GM18505 (cell line): ENCODE measurements around the gene CDH13.

Experiments
- ATAC-seq: cut with Tn5 transposase; IDR thresholded peaks from one replicate; pipeline ENCODE4 v1.9.1; 2021; ENCODE audit not compliant: unreplicated experiment
- POLR2A ChIP-seq: IDR thresholded peaks from 4 replicates; pipeline ENCODE4 v1.6.1; 2011; ENCODE audit warnings: borderline replicate concordance; ENCODE audit not compliant: insufficient read depth, insufficient read length; ENCODE audit errors: extremely low read depth

The CDH13 gene

GRCh38 chr16:83402160-83402814, 775.5 kb downstream of the CDH13 start:
- TF ChIP-seq POLR2A = no peak
- no peak for ATAC-seq

- TF ChIP-seq POLR2A = no peak
- ATAC-seq = no peak
Observed at GRCh38 chr16:83402967-83403366, 776.2 kb downstream of the CDH13 start.

GRCh38 chr16:83403761-83404160, 777.0 kb downstream of the CDH13 start:
- no peak for TF ChIP-seq POLR2A
- no peak for ATAC-seq

GRCh38 chr16:83404261-83404660, 777.5 kb downstream of the CDH13 start:
- no peak for TF ChIP-seq POLR2A
- no peak for ATAC-seq

- ATAC-seq = no peak
- TF ChIP-seq POLR2A = no peak
Observed at GRCh38 chr16:83407928-83408327, 781.2 kb downstream of the CDH13 start.

GRCh38 chr16:83409347-83409746, 782.6 kb downstream of the CDH13 start:
- no peak for ATAC-seq
- no peak for TF ChIP-seq POLR2A

- no peak for TF ChIP-seq POLR2A
- ATAC-seq = no peak
Observed at GRCh38 chr16:83418565-83418964, 791.8 kb downstream of the CDH13 start.

GRCh38 chr16:83420206-83420760, 793.5 kb downstream of the CDH13 start:
- ATAC-seq = no peak

GRCh38 chr16:83433201-83433600, 806.4 kb downstream of the CDH13 start:
- no peak for TF ChIP-seq POLR2A

More at GRCh38 chr16:83420206-83420760, 793.5 kb downstream of the CDH13 start:
- no peak for TF ChIP-seq POLR2A

GRCh38 chr16:83437036-83437435, 810.3 kb downstream of the CDH13 start:
- TF ChIP-seq POLR2A = no peak
- ATAC-seq = no peak

More at GRCh38 chr16:83433201-83433600, 806.4 kb downstream of the CDH13 start:
- ATAC-seq = no peak

GRCh38 chr16:83438326-83438725, 811.6 kb downstream of the CDH13 start:
- no peak for TF ChIP-seq POLR2A
- no peak for ATAC-seq

- ATAC-seq = no peak
- TF ChIP-seq POLR2A = no peak
Observed at GRCh38 chr16:83439412-83439811, 812.6 kb downstream of the CDH13 start.

GRCh38 chr16:83441517-83441916, 814.7 kb downstream of the CDH13 start:
- no peak for ATAC-seq
- TF ChIP-seq POLR2A = no peak

GRCh38 chr16:83443972-83444371, 817.2 kb downstream of the CDH13 start:
- no peak for ATAC-seq

More at GRCh38 chr16:83443972-83444371, 817.2 kb downstream of the CDH13 start:
- TF ChIP-seq POLR2A = no peak
